CD4-positive, alpha-beta T cell treated with Interleukin-2 at 100 ng/mL for 4 hours (primary cell): ENCODE data around the gene TMEM8B.
A peak's percentile ranks its signal among the peaks of the same experiment; 100 is the strongest.

Experiments used
- DNase-seq: peaks from one replicate; pipeline ENCODE4 v3.0.0-alpha.2; 2020; ENCODE audit warnings: low spot score

The TMEM8B gene

DNA sequence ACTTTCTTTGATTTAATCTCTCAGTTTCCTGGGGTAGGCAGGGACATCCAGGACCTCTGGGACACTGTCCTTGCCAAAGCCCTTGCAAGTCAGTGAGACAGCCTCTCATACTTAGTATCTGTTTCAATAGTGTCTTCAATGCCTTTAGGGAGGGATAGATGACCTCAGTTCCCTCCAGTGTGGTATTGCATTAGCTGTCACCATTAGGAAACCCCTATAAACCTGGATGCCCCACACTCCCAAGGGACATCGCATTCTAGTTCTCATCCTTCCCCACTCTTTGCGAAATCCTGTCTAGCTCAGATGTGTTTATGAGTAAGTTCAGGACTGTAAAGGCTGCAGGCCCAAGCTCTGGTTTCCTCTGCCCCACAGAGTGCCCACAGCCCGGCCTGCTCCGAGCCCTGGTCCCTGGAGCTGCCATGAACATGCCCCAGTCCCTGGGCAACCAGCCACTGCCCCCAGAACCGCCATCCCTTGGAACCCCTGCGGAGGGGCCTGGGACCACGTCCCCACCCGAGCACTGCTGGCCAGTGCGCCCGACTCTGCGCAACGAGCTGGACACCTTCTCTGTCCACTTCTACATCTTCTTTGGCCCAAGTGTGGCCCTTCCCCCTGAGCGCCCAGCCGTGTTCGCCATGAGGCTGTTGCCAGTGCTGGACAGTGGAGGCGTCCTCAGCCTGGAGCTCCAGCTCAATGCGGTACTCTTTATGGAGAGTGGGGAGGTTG is 13.2 kb downstream of the TMEM8B start:
- DNase-seq, result no peak

DNA sequence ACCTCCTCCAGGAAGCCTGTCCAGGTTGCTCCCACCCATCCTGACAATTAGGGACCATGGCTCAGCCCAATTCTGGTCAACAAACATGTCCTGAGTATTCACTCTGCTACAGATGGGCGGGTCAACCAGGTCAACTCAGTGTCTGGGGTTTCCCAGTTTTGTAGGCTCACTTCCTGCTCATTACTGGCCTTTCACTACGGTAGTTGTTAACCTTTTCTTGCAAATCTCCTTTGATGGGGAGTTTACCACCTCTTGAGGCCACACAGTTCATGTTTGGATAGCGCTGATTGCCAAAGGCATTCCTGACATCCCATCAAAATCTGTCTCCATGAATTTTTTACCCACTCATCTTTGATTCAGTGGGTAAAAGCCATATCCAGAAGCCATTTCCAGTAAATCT is 13.8 kb downstream of the TMEM8B start:
- no peak for DNase-seq

DNA sequence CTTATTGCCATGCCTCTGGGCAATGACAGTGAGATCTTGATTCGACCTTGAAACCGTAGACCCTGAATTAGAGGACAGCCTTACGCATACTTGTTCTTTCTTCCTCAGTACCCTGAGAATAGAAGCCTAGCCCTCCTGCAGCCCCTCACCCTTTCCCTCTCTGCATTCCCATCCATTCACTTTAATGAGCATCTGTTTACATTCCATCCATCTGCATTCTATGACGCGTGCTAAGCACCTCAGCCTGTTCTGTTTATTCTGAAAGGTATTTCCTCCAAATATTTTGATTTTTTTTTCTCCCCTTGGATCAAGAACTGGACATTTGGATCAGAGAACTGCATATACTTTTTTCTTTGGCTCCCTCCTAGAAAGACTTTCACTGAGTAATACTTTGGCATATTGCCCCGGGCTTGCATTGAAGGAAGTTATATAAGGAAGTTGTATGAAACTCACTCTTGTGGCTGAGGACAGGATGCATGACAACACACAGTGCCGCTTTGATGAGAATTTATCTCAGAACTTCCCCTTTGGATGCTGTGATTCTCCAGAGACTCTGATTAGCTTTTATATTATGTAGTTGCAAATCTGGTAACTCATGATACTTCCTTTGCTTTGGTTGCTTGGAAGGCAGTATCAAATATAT is 15.7 kb downstream of the TMEM8B start:
- peak; percentile 65 for DNase-seq

DNA sequence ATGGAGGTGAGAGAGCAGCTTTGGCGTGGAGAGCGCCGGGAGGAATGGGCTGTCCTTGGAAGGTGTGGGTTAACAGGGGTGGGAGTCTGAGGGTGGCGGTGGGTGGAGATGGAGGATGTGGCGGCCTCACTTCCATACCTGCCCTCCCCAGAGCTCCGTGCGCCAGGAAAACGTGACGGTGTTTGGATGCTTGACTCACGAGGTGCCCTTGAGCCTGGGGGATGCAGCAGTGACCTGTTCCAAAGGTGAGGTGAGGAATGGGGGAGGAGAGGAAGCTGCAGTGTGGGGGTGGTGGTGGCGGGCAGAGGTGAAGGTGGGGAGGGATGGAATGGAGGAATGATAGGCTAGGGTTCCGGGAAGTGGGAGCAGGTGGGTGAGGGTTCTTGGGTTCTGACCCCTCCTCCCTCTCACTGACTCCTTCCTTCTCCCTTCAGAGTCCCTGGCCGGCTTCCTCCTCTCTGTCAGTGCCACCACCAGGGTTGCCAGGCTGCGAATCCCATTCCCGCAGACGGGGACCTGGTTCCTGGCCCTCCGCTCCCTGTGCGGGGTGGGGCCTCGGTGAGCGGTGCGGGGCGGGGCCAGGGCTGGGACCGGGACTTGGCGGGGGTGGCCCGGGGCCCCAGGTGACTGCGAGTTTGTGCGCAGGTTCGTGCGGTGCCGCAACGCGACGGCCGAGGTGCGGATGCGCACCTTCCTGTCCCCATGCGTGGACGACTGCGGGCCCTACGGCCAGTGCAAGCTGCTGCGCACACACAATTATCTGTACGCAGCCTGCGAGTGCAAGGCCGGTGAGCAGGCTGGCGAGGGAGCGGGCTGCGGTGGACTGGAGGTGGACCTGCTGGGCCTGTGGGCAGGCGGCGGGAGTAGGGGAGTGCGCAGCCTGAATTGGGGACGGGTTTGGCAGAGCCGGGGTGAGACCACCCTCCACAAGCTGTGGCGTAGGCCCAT is 17.1 kb downstream of the TMEM8B start:
- no peak for DNase-seq

DNA sequence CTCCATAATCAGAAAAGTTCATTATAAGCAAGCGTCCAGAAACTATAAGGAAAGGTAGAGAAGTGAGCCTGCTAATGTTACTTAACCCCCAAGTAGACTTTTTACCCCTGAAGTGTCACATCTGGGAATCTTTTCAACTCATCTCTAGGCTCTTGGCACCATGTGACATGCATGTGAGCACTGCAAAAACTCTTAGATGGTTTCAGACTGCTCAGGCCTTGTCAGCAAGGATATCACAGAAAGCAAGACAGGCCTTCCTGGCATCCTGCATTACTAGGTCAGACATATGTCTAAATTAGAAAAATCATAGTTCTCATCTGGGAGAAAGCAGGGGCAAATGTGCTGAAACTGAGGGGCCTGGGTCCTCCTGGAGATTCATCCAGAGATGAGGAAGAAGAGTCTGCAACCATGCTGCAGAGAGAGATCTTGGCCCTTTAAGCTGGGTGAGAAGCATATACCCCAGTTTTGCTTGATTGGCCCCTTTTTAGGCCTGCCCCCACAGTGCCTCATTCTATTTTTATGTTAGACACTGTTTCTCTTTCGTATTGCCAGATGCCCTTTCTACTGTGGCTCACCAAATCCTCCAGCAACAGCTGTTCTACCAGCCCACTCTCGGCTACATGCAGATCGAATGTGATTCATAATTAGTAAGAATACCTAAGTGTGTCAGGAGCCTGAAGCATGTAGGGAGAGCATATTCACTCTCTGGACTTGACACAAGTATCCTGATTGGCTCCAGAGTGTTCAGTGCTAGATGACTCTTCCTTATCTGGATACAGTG is 19.0 kb downstream of the TMEM8B start:
- peak; percentile 3 for DNase-seq

DNA sequence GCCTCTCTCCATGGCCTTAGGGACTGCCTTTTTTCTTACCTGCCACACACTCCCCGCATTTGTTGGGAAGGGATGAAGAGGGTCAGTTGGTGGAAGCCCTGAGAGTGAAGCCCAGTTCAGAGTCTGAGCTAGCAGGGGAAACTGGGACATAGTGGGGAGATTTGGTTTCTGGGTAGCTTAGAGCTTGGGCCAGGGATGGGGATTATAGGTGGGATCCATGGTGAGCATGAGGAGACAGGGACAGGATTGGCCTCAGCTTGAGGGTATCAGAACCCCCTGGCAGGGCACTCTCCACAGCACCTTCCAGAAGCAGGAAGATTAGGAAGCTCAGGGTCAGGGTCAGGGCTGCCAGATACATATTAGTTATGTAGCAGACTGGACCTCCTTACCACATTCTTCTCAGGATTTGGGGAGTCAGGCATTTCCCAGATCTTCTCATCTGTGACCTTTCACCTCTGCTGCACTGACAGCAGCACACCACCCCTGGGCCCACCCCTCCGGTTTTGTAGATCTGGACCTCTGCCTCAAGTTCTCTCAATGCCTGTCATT is 23.3 kb downstream of the TMEM8B start:
- no peak for DNase-seq

DNA sequence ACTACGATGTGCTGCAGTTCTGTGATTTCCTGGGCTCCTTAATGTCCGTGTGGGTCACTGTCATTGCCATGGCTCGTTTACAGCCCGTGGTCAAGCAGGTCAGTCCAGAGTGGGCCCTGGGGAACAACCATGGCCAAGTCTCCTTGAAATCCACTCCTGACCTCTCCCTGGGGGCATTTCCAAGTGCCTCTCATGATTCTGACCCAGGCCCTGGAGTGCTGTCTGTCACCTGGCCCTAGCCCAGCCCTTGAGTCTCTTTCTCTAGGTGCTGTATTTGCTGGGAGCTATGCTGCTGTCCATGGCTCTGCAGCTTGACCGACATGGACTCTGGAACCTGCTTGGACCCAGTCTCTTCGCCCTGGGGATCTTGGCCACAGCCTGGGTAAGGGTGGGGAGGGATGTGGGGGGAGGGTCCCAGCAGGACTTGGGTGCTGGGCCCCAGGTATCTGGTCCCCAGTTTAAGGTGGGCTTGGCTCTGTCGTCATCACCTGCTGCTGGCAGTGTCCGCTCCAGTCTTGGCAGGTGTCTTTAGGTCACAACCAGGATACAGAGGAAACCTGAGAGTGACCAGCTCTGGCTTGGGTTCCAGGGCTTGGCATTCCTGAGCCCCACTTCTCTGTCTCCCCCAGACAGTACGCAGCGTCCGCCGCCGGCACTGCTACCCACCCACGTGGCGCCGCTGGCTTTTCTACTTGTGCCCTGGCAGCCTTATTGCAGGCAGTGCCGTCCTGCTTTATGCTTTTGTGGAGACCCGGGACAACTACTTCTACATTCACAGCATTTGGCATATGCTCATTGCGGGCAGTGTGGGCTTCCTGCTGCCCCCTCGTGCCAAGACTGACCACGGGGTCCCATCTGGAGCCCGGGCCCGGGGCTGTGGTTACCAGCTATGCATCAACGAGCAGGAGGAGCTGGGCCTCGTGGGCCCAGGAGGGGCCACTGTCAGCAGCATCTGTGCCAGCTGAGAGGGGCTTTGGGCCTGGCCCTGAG is 24.1 kb downstream of the TMEM8B start:
- DNase-seq, result no peak

DNA sequence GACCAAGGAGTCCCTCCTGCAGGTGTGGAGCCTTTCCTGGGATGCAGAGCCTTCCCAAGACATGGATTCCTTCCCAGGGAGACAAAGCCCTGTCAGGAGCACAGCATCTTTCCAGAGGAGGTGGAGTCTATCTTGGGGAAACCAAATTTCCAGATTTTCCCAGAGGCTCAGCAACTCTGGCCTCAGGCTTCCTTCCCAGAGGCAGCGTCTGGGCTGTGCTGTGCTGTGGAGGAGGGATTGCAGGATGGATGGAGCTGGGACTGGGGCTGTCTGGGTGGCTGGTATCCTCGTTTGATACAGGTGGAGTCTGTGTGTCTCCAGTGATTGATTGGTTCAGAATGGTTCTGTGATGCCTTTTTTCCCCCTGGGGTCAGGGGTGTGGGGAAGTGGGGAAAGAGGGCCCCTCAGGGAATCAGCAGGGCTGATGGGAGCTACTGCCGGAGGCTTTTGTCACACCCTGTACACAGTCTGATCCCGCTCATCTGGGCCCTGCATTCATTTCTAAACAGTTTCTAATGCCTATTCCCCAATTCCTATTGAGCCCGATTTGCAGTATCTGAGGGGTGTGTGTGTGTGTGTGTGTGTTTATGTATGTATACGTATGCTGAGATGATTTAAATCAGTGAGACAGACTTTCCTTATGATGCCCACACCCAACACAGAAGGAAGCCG is 25.2 kb downstream of the TMEM8B start:
- DNase-seq, result no peak

DNA sequence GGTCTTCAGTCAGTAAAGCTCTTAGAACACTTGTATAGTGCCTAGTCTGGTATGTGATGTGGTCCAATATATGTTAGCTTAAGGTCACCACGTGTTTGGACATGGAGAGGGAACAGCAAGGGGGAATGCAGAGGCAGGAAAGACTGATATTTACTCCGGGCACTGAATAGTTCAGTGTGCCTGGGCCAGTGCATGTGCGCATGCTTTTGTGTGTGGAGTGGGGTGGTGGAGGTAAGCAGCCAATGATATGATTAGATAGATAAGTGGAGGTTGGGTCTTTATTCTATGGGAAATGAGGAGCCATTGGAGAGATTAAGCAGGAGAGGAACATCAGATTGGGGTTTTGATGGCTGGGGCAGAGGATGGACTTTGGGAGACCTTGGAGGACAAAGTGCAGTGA is 27.2 kb downstream of the TMEM8B start:
- no peak for DNase-seq

DNA sequence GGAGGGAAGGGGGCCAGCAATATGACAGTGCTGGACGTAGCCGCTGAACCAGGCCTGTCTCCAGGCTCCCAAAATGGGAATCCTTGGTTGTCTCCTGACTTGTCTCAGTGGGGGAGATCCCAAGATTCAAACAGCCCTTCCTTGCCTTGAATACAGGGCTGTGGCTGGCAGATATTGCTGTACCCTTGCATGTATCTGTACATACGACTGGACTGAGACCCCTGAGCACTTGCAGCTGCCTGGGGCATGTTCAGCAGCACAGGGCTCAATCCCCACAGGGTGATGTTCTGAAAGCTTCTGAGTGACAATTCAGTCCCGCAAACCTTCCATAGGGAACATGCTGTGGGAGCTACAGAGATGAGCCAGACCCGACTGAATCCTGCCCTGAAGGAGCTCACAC is 27.9 kb downstream of the TMEM8B start:
- DNase-seq, result no peak

DNA sequence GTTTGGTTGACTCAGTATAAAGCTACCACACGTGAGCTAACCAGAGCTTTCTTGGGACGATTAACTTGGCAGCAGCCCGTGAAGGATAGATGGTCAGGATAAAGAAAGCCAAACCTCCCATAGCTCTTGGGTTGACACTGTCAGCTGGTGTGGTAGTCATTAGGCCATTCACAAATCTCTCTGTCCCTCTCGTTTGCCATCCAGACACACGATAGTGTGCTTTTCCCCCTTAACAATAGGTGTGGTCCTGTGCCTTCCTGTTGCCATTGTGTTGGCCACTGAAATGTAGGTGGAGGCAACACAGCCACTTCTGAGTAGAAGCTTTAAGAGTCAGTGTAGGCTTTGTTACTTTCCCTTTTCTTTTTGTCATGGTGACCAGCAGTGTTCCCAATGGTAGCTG is 29.4 kb downstream of the TMEM8B start:
- DNase-seq, result no peak

DNA sequence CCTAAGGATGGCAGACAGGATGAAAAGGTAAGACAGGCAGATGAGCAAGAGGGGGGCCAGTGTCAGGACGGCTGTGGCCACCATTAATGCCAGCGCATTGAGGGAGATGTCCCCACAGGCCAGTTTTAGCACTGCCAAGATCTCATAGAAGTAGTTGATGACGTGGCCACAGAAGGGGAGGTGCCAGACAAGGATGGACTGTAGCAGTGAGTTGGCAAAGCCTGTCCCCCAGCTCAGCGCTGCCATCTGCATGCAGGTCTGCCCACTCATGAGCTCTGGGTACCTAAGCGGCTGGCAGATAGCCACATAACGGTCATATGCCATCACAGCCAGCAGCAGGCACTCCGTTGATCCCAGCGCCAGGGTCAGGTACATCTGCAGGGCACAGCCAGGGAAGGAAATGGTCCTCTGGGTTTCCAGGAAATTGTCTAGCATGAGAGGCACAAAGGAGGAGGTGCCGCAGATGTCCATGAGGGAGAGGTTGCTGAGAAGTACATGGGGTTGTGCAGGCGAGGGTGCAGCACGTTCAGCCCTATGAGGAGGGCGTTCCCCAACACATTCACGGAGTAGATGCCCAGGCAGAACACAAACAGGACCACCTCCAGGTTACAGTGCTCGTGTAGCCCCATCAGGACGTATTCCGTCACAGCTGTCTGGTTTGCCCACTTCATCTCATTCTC is 30.4 kb downstream of the TMEM8B start:
- DNase-seq, result no peak

DNA sequence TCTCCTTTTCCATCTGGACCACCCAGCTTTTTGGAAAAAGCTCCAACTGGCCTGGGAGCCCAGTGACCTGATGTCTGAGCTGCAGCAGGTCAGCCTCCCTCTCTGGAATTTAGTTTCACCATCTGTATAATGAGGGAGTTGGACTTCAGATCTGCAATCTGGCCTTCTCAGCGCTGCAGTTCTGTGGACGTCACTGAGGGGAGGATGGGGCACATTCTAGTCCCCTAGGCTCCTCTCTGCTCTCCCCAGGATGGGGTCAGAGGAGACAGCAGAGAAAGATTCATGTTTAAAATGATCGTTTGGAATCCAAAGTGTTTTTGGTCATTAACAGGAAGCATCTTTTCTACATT is 30.9 kb downstream of the TMEM8B start:
- no peak for DNase-seq

DNA sequence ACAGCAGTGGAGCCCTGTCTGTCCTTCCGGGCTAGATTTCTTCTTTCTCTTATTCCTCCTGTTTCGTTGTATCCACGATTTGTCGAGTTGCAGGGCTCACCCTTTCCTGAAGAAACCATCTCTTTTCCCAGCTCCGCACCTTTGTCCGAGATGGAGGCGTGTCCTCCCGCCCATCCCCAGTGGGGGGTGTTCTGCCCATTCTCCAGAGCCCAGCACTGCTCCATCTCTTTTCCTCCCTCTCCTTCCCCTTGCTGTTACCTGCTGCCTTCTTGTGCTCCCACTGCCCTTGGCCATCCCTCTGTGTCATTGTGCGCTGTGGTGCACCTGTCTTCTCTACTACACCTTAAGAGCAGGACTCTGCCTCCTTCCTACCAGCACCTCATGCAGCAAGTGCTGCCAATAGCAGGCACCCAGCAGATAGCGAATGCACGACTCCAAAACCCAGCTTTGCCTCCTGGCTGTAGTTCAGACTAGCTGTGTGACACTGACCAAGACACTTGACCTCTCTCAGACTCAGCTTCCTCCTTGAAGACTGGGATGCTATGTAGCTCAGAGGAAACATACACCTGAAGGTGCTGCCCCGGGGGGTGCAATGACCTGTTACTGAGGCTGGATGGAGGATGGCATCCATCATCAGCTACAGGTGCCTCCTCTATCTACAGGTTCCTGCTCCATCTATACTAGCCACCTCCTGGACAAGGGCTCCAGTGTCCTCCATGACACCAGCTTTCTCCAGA is 32.3 kb downstream of the TMEM8B start:
- no peak for DNase-seq

DNA sequence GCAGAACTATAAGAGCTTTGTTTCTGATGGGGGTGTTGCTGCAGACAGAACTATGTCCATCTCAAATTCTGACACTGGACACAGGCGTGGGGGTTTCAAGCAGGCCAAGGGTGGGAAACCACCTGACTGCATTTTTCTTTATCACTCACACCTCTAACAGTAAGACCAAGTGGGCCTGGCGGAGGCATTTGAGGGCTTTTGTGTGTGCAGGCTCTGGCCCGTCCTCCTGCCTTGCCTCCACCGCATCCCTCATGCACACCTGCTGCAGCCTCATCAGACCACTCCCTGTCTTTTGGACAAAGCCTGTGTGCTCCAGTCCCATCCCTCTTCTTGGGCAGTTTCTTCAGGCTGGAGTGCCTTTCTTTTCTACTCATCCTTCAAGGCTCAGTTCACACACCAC is 33.3 kb downstream of the TMEM8B start:
- no peak for DNase-seq

DNA sequence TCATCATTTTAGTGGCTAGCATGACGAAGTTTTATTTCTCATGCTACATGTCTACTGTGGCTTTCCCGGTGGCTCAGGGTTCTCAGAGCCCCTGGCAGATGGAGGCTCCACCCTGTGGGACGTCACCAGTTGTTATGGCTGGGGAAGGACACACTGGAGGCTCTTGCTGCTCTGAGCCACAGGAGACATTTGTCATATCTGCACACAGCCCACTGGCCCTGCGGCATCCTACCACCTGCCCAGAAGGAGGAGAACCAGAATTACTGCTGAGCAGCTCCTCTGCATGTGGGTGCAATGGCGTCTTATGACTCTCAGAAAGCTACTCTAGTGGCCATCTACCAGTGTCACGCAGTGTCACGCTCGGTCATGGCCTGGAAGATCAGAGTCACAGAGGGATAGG is 34.6 kb downstream of the TMEM8B start:
- DNase-seq, result no peak

DNA sequence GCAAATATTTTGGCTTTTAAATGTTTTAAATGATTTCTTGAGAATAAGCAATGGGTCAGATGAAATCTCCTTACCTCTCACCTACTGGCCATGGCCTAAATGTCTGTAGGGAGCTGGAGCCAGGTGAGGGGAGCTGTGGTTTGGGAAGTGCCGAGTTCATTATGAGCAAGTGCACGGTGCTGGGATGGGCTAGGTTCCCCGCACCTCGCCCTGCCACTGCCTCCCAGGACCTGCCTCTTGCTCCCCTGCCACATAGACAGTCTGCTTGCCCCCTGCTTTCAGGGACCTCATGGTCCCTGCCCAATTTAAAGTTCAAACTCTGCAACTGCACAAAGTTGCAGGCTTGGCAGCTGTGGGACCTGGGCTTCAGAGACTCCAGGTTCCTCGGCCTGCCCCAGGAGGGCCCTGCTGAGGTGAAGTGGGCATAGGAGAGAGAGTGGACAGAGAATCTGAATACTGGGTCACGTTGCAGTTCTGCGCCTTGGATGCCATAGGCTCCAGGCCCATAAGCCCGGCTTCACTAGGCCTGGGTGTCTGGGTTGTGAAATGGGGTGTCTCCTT is 35.7 kb downstream of the TMEM8B start:
- DNase-seq, result no peak

DNA sequence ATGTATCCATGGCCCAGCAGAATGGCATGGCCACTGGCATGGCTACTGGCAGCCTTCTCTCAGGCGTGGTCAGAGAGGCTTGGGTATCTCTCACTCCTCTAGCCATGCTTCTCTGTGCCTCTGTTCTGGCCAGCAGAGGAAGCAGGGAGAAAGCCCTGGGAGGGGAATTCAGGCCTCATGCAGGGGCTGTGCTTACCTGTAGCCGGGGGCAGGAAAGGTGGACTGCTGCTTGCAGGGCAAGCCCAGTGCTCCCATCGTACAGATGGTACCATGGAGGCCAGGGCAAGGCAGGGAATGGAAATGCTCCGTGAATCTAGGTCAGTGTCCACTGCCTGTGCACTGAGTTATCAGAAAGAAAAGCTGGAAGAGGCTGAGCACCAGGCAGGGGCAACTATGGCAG is 38.5 kb downstream of the TMEM8B start:
- DNase-seq, result no peak
